ENCODE measurements around the gene SH3BP1. TPM values are rescaled to one million over a fixed set of nuclear protein-coding genes. Genes with fewer than 3 reads are reported as not detected.

SH3BP1 gene, protein sequence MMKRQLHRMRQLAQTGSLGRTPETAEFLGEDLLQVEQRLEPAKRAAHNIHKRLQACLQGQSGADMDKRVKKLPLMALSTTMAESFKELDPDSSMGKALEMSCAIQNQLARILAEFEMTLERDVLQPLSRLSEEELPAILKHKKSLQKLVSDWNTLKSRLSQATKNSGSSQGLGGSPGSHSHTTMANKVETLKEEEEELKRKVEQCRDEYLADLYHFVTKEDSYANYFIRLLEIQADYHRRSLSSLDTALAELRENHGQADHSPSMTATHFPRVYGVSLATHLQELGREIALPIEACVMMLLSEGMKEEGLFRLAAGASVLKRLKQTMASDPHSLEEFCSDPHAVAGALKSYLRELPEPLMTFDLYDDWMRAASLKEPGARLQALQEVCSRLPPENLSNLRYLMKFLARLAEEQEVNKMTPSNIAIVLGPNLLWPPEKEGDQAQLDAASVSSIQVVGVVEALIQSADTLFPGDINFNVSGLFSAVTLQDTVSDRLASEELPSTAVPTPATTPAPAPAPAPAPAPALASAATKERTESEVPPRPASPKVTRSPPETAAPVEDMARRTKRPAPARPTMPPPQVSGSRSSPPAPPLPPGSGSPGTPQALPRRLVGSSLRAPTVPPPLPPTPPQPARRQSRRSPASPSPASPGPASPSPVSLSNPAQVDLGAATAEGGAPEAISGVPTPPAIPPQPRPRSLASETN
- 1.3 to 2.0 TPM (median 1.8 TPM) in 5 replicates for total RNA-seq (2022; extraction: Qiagen RNA extraction)

DNA sequence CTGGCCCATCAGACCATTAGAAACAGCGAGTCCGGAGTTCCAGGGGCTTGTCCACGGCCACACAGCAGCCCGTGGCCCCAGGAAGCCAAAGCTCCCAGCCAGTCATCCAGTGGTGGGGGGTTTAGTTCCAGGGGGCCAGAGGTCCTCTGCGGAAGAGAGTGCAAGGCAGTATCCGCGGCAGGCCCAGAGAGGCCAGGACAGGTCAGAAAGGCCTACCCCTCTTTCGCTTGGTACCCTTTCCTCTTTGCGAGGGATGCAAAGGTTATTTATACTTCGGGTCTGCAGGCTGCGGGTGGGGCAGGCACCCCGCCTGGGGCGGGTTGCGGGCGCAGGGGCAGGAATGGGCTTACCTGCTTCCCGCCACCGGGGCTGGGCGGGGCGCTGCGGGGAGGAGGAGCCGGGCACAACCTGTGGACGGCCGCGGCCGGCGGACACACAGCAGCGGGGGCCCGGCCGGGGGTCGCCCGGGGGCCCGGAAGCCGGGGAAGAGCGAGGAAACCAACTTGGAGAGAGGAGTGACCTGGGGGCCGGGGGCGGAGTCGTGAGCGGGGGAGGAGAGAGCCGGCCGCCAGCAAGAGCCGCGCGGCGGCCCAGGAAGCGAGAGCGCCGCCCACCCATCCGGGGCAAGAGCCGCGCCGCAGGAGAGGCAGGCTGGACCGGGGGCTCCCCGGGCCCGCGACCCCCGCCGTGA, at the start of gene SH3BP1:
Gene SH3BP1 (plus strand): TSS at position 600 of the 691 bp plus-strand sequence. CDS start 119 bp downstream, outside the sequence.

DNA sequence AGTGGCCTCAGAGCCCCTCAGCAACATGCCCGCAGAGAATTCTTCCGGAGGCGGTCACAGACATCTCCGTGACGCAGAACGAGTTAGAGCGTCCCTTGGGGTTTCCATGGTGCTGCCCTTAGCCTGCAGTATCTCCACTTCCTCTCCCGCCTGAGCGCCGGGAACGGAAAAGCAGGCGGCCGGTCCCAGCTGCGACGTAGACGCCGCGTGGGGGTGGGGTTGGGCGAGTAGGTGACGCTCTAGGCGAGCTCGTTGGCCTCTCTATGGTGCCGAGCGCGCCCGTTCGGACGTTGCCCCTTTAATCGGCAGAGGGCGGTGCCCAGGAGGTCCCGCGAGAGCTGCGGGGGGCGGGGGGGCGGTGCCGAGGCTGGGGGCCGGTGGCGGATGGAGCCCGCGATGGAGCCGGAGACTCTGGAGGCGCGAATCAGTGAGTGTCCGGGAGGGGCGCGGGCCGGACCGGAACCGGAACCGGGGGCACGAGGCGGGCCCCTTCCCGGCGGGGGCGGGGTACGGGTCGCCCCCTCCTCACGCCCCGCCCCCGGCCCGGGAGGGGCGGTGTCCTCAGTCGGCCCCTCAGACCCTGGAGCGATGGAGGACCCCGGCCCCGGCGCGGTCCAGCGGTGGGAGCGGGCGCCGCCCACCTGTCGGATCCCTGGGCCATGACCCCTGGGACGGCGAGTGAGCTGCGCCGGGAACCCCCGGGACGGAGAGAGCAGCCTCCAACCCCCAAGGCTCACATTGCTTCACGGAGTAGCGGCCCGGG, 30.8 kb upstream of the SH3BP1 start, which contains the start of gene GGA1:
Gene GGA1 (plus strand): TSS at position 358 of the 763 bp plus-strand sequence. CDS start 27 bp downstream, at position 385.

DNA sequence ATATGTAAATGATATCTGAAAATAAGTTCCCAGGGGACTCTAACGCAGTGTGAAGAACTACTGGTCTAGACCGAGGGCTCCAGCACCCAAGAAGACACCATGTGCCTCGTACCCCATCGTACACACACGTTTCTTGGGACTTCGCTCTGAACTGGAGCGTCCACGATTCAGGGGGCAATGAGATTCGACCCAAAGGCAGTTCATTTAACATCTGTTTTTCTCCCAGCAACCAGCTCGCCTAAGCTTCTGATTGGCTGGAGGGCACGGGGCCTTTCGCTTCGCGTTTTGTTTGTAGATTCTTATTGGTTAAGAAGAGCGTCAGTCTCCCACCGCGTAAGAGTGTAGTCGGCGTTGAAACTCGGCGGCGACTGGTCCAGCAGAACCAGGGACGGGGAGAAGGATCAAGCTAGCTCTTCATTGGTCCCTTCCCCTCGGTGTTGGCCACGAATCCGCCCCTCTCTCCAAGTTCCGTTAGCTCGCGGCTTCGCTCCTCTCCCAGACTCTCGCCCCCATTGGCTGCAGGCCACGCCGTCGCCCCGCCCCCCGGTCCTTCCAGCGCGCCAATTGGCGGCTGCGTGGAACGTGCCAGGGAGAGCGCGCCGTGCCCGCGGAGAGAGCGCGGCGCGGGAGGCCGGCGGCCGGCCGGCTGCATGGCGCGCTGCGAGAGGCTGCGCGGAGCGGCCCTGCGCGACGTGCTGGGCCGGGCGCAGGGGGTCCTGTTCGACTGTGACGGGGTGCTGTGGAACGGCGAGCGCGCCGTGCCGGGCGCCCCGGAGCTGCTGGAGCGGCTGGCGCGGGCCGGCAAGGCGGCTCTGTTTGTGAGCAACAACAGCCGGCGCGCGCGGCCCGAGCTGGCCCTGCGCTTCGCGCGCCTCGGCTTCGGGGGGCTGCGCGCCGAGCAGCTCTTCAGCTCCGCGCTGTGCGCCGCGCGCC, 18.9 kb downstream of the SH3BP1 start, which contains the start of gene PDXP:
Gene PDXP (plus strand): TSS at position 591 of the 933 bp plus-strand sequence. CDS start 60 bp downstream, at position 651.

DNA sequence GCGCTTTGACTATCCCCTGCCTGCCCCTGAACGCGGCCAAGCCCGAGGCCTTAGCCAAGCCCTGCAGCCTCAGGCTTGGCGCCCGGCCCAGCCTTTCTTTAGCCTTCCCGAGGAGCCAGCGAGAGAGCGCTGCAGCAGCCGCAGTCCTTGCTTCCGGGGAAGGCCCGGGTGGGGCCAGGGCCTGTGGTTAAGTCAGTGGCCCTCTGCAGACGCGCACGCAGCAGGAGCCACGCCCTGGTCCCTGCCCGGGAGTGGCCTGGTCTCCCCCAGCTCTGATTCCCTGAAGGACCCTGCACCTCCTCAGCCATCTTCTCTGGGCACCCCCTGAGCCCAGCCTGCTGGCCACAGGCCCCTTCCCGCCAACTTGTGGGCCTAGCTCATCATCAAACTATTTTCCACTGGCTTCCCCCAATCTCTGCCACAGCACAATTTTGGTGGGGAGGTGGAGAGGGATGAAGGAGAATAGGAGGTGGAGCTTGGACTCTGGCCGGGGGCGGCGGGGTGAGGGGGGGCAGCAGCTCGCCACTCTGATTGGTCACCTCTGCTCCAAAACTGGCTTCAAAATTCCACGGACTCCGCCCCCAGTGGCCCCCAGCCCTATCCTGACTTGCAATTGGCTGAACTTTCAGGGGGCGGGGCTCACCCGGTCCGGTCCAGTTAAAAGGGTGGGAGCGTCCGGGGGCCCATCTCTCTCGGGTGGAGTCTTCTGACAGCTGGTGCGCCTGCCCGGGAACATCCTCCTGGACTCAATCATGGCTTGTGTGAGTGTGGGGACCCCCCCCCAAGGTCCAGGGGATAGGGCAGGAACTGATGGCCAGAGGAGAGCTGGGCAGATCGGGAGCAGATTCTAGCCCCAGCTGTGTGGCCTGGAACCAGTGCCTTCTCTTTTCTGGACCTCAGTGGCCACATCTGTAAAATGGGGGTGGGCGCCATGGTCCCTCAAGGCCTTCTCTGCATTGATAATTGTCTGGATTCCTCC, 35.8 kb downstream of the SH3BP1 start, which contains the start of gene LGALS1:
Gene LGALS1 (plus strand): TSS at position 686 of the 979 bp plus-strand sequence. CDS start 67 bp downstream, at position 753.

DNA sequence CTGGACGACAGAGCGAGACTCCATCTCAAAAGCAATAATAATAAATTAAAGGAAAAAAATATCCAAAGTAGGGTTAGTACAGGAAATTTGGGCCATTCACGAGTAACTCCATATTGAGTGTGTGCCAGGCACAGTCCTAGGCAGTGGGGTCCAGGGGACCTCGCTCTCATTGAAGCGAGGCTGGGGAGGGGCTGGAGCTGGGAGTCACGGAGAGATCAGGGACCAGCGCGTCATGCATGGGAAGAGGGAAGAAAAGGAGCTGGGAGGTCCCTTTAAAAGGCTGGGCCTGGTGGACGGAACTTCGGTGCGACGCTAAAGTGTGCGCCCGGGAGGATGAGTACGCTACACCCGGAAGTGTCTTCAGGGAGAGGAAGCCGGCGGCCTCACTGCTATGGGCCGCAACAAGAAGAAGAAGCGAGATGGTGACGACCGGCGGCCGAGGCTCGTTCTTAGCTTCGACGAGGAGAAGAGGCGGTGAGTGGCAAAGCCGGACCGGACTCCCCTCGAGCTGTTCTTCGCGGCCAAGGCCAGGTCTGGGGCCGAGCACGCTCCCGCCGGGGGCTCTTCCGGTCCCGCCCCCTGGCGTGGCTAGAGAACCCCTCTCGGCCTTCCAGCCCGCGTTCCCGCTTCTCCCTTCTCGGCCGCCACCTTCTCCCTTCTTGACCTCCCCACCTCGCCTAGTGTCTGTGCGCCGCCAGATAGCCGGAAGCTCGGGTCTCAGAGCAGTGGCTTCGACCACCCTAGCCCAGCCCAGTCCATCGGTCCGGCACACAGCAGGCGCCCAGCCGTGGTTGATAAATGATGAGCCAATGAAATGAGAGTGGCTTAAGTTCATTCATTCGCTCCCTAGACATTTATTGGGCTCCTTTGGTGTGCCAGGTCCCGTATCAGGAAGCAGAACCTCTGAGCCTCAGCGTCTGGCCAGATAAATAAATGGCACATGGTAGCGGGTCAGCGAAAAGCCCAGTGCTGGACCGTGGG, 46.8 kb downstream of the SH3BP1 start, which contains the start of gene NOL12:
Gene NOL12 (plus strand): TSS at position 342 of the 981 bp plus-strand sequence. CDS start 50 bp downstream, at position 392.

DNA sequence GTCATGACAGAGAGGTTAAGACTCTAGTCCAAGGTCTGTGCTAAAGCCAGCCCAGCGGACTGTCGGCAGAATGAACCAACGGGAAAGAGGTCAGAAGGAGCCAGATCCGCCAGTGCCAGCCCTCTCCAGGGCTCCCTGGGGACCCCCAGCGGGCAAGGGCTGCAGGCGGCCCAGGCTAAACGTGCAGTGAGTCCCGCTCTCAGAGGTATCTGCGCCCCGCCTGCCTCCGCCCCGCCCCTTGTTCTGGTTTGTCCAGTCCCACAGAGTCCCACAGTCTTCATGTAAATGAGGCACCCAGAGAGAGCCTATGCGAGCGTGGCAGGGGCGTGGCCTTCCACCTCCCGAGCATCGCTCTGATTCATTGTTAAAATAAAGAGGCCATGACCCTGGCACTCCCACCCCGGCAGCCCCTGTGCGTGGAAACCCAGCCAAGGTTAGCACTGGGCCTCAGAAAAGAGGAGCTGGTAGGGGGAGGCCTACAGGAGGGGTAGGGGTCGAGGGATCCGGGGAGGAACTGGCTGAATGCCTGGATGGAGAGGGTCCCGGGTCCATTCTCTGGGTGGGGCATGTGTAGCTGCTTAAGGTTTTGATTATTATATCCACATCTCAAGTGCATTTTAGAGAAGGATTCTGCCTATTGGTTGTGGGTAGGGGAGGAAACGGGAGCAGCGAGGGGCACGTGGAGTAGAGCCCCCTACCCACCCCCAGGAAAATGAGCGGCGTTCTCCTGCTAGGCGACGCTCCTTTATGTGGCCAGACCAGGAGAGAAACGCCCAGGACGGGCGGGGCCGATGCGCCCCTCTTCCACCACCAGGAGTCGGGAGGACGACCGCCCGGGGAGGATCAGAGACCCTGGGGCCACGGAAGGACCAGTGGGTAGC, 57.4 kb downstream of the SH3BP1 start, which contains the start of gene TRIOBP:
Gene TRIOBP (plus strand): TSS at position 392 of the 881 bp plus-strand sequence. CDS start 4,318 bp downstream, outside the sequence.

Other genes starting within 250 kb of the SH3BP1 start
- gene ELFN2, start 212.2 kb upstream of the SH3BP1 start, total RNA-seq (2022; extraction: Qiagen RNA extraction), result 5.8 to 6.7 TPM (median 6.2 TPM) in 5 replicates
- 0.70 to 2.6 TPM (median 1.6 TPM) in 5 replicates for gene MFNG, start 153.3 kb upstream of the SH3BP1 start, total RNA-seq (2022; extraction: Qiagen RNA extraction)
- 26.3 to 31.6 TPM (median 30.6 TPM) in 5 replicates for gene CARD10, start 120.3 kb upstream of the SH3BP1 start, total RNA-seq (2022; extraction: Qiagen RNA extraction)
- 24.7 to 33.4 TPM (median 31.0 TPM) in 5 replicates for gene CDC42EP1, start 79.2 kb upstream of the SH3BP1 start, total RNA-seq (2022; extraction: Qiagen RNA extraction)
- 0.22 to 0.28 TPM (median 0.23 TPM) in 3 of 5 replicates, not detected in the others for gene LGALS2, start 59.6 kb upstream of the SH3BP1 start, total RNA-seq (2022; extraction: Qiagen RNA extraction)
- gene GGA1, start 30.8 kb upstream of the SH3BP1 start, total RNA-seq (2022; extraction: Qiagen RNA extraction), result 19.6 to 22.4 TPM (median 22.0 TPM) in 5 replicates
- 12.8 to 17.5 TPM (median 16.2 TPM) in 5 replicates for gene PDXP, start 19.1 kb downstream of the SH3BP1 start, total RNA-seq (2022; extraction: Qiagen RNA extraction)
- 1,132 to 1,345 TPM (median 1,296 TPM) in 5 replicates for gene LGALS1, start 36.0 kb downstream of the SH3BP1 start, total RNA-seq (2022; extraction: Qiagen RNA extraction)
- 23.6 to 28.3 TPM (median 26.4 TPM) in 5 replicates for gene NOL12, start 46.7 kb downstream of the SH3BP1 start, total RNA-seq (2022; extraction: Qiagen RNA extraction)
- 28.2 to 37.4 TPM (median 34.9 TPM) in 5 replicates for gene TRIOBP, start 57.4 kb downstream of the SH3BP1 start, total RNA-seq (2022; extraction: Qiagen RNA extraction)
- 2.8 to 4.3 TPM (median 3.2 TPM) in 5 replicates for gene GCAT, start 168.3 kb downstream of the SH3BP1 start, total RNA-seq (2022; extraction: Qiagen RNA extraction)
- not detected in 5 replicates for gene GALR3, start 183.7 kb downstream of the SH3BP1 start, total RNA-seq (2022; extraction: Qiagen RNA extraction)
- gene ANKRD54, start 204.7 kb downstream of the SH3BP1 start, total RNA-seq (2022; extraction: Qiagen RNA extraction), result 18.6 to 24.2 TPM (median 22.0 TPM) in 5 replicates
- gene EIF3L, start 209.8 kb downstream of the SH3BP1 start, total RNA-seq (2022; extraction: Qiagen RNA extraction), result 259 to 295 TPM (median 283 TPM) in 5 replicates

Data from A549 treated with Hydrocortisone at 1 μM for 4 hours (cell line).